Cardiac ventricle fibroblast (primary cell): ENCODE data around the gene ZNF641. TPM values are rescaled to one million over a fixed set of nuclear protein-coding genes. Genes with fewer than 3 reads are reported as not detected.

Experiments used
- total RNA-seq: library from RNA; depleted of rRNA; stranded (reverse); fragments of >200 nt; gene quantifications from 2 replicates; pipeline ENCODE4 v1.2.3, GENCODE V29; 2015

ZNF641 gene
- total RNA-seq: 2.9 and 3.1 TPM in 2 replicates

GRCh38 chr12:48350249-48351021 is at the start of gene ZNF641:
TSS of gene ZNF641 (minus strand) at chr12:48350919. CDS start at chr12:48348090, 2,829 bp downstream.

Other genes with a start within 250 kb of the ZNF641 start
- gene SENP1, start 244.8 kb downstream of the ZNF641 start, total RNA-seq: 6.5 and 12.2 TPM in 2 replicates
- gene PFKM, start 231.6 kb downstream of the ZNF641 start, total RNA-seq: 51.6 and 52.3 TPM in 2 replicates
- 17.8 and 27.3 TPM in 2 replicates for gene ASB8, start 193.4 kb downstream of the ZNF641 start, total RNA-seq
- gene CCDC184, start 167.3 kb downstream of the ZNF641 start, total RNA-seq: 0.15 and 0.19 TPM in 2 replicates
- gene OR10AD1, start 147.6 kb downstream of the ZNF641 start, total RNA-seq: not detected in 2 replicates
- not detected in 2 replicates for gene ANP32D, start 121.6 kb upstream of the ZNF641 start, total RNA-seq
- not detected in 2 replicates for gene C12orf54, start 131.6 kb upstream of the ZNF641 start, total RNA-seq
- not detected in 2 replicates for gene OR8S1, start 174.7 kb upstream of the ZNF641 start, total RNA-seq
- gene LALBA, start 219.1 kb upstream of the ZNF641 start, total RNA-seq: not detected in 2 replicates